K562 (cell line): ENCODE data around the gene LIX1L. TPM values are rescaled to one million over a fixed set of nuclear protein-coding genes. Genes with fewer than 3 reads are reported as not detected.

Experiments used
- CC2D1A ChIP-seq: fragments of 450-650 bp; IDR thresholded peaks from 2 replicates; pipeline ENCODE4 v1.6.1; 2017; ENCODE audit warnings: mild to moderate bottlenecking
- POU5F1 ChIP-seq: fragments of 150-350 bp; IDR thresholded peaks from 2 replicates; pipeline ENCODE4 v1.6.1; 2014; ENCODE audit warnings: borderline replicate concordance, low read length, low read depth, mild to moderate bottlenecking; ENCODE audit not compliant: partially characterized antibody
- RNF219 ChIP-seq: fragments of 250-450 bp; sonication (Bioruptor Pico); IDR thresholded peaks from 2 replicates; pipeline ENCODE4 v1.5.0; 2022; ENCODE audit warnings: mild to moderate bottlenecking
- SMARCA5 ChIP-seq: fragments of 450-650 bp; IDR thresholded peaks from 2 replicates; pipeline ENCODE4 v1.6.1; 2016
- SMARCE1 ChIP-seq: fragments of 450-650 bp; IDR thresholded peaks from 2 replicates; pipeline ENCODE4 v1.7.1; 2016; ENCODE audit warnings: mild to moderate bottlenecking
- ZNF668 ChIP-seq: fragments of 250-450 bp; sonication (Bioruptor Pico); IDR thresholded peaks from 2 replicates; pipeline ENCODE4 v1.8.0; 2022; ENCODE audit warnings: mild to moderate bottlenecking, inconsistent platforms
- polyA plus RNA-seq, 8 experiments: library from polyadenylated mRNA; depleted of rRNA in 4 of 8; stranded (reverse) in 5 of 8; unstranded in 3 of 8; fragments of >200 nt; fragmentation: Nextera tagmentation in 2 of 8; fragmentation: Illumina TruSeq in 1 of 8; extraction: Ambion mirVana in 2 of 8; extraction: Trizol in 1 of 8; gene quantifications; 2 replicates each; pipeline versions ENCODE4 v1.2.1 to v1.2.3, GENCODE V29; 2011 to 2014; ENCODE audit warnings: inconsistent platforms in 1 of 8, missing spikeins in 1 of 8
- total RNA-seq, 7 experiments: library from RNA; depleted of rRNA in 6 of 7; stranded (reverse); fragments of >200 nt in 6 of 7; fragmentation: Illumina TruSeq in 2 of 7; extraction: Trizol in 2 of 7; gene quantifications; 2 replicates each; pipeline versions ENCODE4 v1.2.1 to v1.2.3, GENCODE V29; 2011 to 2021; ENCODE audit warnings: low replicate concordance in 1 of 7
- TF ChIP-seq, protein P1 (sequence below): fragments of 250-450 bp; sonication (Bioruptor Pico); IDR thresholded peaks from 2 replicates; pipeline ENCODE4 v1.4.0; 2020
- TF ChIP-seq, protein P2 (sequence below): fragments of 450-650 bp; IDR thresholded peaks from one replicate; pipeline ENCODE4 v1.6.1; 2018; ENCODE audit warnings: mild to moderate bottlenecking, moderate library complexity; ENCODE audit not compliant: partially characterized antibody
- TF ChIP-seq, protein P3 (sequence below): IDR thresholded peaks from 2 replicates; pipeline ENCODE4 v1.6.1; 2016; ENCODE audit warnings: missing genetic modification characterization, missing compliant biosample characterization
- TF ChIP-seq, protein P4 (sequence below): sonication (generic); formaldehyde crosslinking; IDR thresholded peaks from 2 replicates; pipeline ENCODE4 v1.8.1; 2022; ENCODE audit warnings: missing genetic modification reagents

Gene LIX1L
- total and polyA plus RNA-seq, 9 of the 15 experiments (the other 6 are each of a cell fraction or from before 2014, with no cell fraction given), result 4.6 to 26.5 (median 12.5) TPM

DNA sequence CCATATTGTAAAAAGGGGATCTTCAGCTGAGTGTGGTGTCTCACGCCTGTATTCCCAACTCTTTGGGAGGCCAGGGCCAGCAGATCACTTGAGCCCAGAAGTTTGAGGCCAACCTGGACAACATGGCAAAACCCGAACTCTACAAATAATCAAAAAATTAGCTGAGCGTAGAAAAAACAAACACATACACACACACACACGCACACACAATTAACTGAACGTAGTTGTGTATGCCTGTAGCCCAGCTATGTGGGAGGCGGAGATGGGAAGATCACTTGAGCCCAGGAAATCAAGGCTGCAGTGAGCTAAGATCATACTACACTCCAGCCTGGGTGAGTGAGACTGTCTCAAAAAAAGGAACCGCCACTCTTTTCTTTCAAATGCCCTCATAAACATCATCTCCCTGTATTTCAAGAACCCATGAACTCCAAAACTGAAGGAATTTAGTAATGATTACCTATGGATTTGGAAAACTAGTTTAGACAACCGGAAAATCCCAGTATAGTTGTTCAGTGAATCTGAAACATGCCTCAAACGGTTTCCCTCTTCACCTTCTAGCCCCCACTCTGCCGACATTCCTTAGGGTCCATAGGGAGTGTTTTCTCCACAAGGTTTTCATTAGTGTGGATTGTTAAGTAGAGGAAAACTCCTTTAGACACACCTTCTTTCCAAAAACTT lies 34.1 kb upstream of the LIX1L start (continued):
- TF ChIP-seq, protein P1, sequence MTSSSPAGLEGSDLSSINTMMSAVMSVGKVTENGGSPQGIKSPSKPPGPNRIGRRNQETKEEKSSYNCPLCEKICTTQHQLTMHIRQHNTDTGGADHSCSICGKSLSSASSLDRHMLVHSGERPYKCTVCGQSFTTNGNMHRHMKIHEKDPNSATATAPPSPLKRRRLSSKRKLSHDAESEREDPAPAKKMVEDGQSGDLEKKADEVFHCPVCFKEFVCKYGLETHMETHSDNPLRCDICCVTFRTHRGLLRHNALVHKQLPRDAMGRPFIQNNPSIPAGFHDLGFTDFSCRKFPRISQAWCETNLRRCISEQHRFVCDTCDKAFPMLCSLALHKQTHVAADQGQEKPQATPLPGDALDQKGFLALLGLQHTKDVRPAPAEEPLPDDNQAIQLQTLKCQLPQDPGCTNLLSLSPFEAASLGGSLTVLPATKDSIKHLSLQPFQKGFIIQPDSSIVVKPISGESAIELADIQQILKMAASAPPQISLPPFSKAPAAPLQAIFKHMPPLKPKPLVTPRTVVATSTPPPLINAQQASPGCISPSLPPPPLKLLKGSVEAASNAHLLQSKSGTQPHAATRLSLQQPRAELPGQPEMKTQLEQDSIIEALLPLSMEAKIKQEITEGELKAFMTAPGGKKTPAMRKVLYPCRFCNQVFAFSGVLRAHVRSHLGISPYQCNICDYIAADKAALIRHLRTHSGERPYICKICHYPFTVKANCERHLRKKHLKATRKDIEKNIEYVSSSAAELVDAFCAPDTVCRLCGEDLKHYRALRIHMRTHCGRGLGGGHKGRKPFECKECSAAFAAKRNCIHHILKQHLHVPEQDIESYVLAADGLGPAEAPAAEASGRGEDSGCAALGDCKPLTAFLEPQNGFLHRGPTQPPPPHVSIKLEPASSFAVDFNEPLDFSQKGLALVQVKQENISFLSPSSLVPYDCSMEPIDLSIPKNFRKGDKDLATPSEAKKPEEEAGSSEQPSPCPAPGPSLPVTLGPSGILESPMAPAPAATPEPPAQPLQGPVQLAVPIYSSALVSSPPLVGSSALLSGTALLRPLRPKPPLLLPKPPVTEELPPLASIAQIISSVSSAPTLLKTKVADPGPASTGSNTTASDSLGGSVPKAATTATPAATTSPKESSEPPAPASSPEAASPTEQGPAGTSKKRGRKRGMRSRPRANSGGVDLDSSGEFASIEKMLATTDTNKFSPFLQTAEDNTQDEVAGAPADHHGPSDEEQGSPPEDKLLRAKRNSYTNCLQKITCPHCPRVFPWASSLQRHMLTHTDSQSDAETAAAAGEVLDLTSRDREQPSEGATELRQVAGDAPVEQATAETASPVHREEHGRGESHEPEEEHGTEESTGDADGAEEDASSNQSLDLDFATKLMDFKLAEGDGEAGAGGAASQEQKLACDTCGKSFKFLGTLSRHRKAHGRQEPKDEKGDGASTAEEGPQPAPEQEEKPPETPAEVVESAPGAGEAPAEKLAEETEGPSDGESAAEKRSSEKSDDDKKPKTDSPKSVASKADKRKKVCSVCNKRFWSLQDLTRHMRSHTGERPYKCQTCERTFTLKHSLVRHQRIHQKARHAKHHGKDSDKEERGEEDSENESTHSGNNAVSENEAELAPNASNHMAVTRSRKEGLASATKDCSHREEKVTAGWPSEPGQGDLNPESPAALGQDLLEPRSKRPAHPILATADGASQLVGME (CRISPR knock-in tag), result no peak
- TF ChIP-seq RNF219 (CRISPR knock-in tag) (no peak), ZNF668 (CRISPR knock-in tag) (no peak), CC2D1A (no peak), SMARCA5 (no peak), SMARCE1 (no peak), POU5F1 (no peak)
- TF ChIP-seq, protein P2, sequence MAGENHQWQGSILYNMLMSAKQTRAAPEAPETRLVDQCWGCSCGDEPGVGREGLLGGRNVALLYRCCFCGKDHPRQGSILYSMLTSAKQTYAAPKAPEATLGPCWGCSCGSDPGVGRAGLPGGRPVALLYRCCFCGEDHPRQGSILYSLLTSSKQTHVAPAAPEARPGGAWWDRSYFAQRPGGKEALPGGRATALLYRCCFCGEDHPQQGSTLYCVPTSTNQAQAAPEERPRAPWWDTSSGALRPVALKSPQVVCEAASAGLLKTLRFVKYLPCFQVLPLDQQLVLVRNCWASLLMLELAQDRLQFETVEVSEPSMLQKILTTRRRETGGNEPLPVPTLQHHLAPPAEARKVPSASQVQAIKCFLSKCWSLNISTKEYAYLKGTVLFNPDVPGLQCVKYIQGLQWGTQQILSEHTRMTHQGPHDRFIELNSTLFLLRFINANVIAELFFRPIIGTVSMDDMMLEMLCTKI, result no peak
- TF ChIP-seq, protein P3, sequence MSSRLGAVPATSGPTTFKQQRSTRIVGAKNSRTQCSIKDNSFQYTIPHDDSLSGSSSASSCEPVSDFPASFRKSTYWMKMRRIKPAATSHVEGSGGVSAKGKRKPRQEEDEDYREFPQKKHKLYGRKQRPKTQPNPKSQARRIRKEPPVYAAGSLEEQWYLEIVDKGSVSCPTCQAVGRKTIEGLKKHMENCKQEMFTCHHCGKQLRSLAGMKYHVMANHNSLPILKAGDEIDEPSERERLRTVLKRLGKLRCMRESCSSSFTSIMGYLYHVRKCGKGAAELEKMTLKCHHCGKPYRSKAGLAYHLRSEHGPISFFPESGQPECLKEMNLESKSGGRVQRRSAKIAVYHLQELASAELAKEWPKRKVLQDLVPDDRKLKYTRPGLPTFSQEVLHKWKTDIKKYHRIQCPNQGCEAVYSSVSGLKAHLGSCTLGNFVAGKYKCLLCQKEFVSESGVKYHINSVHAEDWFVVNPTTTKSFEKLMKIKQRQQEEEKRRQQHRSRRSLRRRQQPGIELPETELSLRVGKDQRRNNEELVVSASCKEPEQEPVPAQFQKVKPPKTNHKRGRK (tag), result no peak
- TF ChIP-seq, protein P4, sequence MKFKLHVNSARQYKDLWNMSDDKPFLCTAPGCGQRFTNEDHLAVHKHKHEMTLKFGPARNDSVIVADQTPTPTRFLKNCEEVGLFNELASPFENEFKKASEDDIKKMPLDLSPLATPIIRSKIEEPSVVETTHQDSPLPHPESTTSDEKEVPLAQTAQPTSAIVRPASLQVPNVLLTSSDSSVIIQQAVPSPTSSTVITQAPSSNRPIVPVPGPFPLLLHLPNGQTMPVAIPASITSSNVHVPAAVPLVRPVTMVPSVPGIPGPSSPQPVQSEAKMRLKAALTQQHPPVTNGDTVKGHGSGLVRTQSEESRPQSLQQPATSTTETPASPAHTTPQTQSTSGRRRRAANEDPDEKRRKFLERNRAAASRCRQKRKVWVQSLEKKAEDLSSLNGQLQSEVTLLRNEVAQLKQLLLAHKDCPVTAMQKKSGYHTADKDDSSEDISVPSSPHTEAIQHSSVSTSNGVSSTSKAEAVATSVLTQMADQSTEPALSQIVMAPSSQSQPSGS (CRISPR knock-in tag), result no peak
